ENCODE data around the gene TBC1D23. TPM values are rescaled to one million over a fixed set of nuclear protein-coding genes. Genes with fewer than 3 reads are reported as not detected.
A peak's percentile ranks its signal among the peaks of the same experiment; 100 is the strongest.

TBC1D23 gene
- total RNA-seq, 4 donors from 2014 or later: 15.5 to 42.5 (median 34.5) TPM

GRCh38 chr3:100221159-100221558 lies 39.6 kb upstream of the TBC1D23 start:
- WGBS, 2 donors (ENCODE audit: low coverage in 1 of 2): 86 to 100% methylated on average over 1 of the region's 1 CpG
- Histone ChIP-seq H3K4me1 (no peaks in the 10 kb centered on the region), H3K9me3 (peaks cover 0 to 4% of the 10 kb centered on the region in 2 donors), H3K27ac (no peak overlapping the region), H3K36me3 (no peaks in the 10 kb centered on the region), H3K27me3 (no peaks in the 10 kb centered on the region), H3K4me3 (no peak overlapping the region)
- DNase-seq: no peak
- intact Hi-C loops (cut with DNase I; ENCODE audit: low total_unique reads) (no loop called here), in situ Hi-C loops (cut with MboI; ENCODE audit: low pct_ligation_motif_present in 1 of 4, low pct_unique_long_range_greater_than_20kb in 1 of 4, low sequenced_read_pairs in 3 of 4) (no loop called here)
- TF ChIP-seq POLR2A (IDR thresholded peaks at IDR 0.05): no peak
- no peak for TF ChIP-seq CTCF (IDR thresholded peaks at IDR 0.05)
- no peak for TF ChIP-seq EP300 (IDR thresholded peaks at IDR 0.05; ENCODE audit: low read depth)
- no peak for TF ChIP-seq POLR2AphosphoS5 (IDR thresholded peaks at IDR 0.05)

DNA sequence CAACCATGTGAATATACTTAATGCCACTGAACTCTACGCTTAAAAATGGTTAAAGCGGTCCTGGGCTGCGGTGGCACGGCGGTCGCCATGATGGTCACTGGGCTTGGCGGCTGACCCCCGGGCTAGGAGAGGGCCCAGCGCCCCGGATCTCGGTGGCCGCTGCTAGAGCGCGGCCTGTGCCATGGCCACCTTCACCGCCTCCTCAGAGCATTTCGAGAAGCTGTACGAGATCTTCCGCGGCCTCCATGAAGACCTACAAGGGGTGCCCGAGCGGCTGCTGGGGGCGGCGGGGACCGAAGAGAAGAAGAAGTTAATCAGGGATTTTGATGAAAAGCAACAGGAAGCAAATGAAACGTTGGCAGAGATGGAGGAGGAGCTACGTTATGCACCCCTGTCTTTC lies 35.6 kb upstream of the TBC1D23 start:
- TF ChIP-seq CTCF (IDR thresholded peaks at IDR 0.05) (no peak), POLR2A (IDR thresholded peaks at IDR 0.05) (no peak), EP300 (IDR thresholded peaks at IDR 0.05; ENCODE audit: low read depth) (no peak), POLR2AphosphoS5 (IDR thresholded peaks at IDR 0.05) (no peak)
- intact Hi-C loops (cut with DNase I; ENCODE audit: low total_unique reads) (no loop called here), in situ Hi-C loops (cut with MboI; ENCODE audit: low pct_ligation_motif_present in 1 of 4, low pct_unique_long_range_greater_than_20kb in 1 of 4, low sequenced_read_pairs in 3 of 4) (loop anchor here in 1 of 4 donors (25.0 kb wide), 1 partner anchor 163 kb away; no protein-coding TSS in a partner anchor)
- no peak for DNase-seq
- WGBS, 2 donors (ENCODE audit: low coverage in 1 of 2): 94 to 97% methylated on average over 9 to 26 of the region's 26 CpGs
- Histone ChIP-seq H3K36me3 (no peaks in the 10 kb centered on the region), H3K4me3 (no peak overlapping the region), H3K9me3 (no peaks in the 10 kb centered on the region), H3K4me1 (no peaks in the 10 kb centered on the region), H3K27ac (no peak overlapping the region), H3K27me3 (no peaks in the 10 kb centered on the region)

DNA sequence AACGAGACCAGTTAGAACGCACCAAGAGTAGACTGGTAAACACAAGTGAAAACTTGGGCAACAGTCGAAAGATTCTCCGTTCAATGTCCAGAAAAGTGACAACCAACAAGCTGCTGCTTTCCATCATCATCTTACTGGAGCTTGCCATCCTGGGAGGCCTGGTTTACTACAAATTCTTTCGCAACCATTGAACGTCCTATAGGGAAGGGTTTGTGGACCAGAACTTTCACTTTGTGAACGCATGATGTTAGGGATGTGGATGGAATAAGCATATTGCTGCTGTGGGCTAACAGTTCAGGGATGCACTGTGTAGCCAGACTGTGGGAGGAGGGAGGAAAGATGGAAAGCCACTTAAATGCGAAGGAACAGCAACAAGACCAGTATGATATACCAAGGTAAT lies 34.9 kb upstream of the TBC1D23 start:
- intact Hi-C loops (cut with DNase I; ENCODE audit: low total_unique reads) (no loop called here), in situ Hi-C loops (cut with MboI; ENCODE audit: low pct_ligation_motif_present in 1 of 4, low pct_unique_long_range_greater_than_20kb in 1 of 4, low sequenced_read_pairs in 3 of 4) (loop anchor here in 1 of 4 donors (25.0 kb wide), 1 partner anchor 164 kb away; no protein-coding TSS in a partner anchor)
- Histone ChIP-seq H3K4me3 (no peak overlapping the region), H3K27me3 (no peaks in the 10 kb centered on the region), H3K9me3 (no peaks in the 10 kb centered on the region), H3K36me3 (no peaks in the 10 kb centered on the region), H3K4me1 (no peaks in the 10 kb centered on the region), H3K27ac (no peak overlapping the region)
- no peak for DNase-seq
- 85 to 92% methylated on average over 8 of the region's 8 CpGs for WGBS, 2 donors (ENCODE audit: low coverage in 1 of 2)
- no peak for TF ChIP-seq POLR2A (IDR thresholded peaks at IDR 0.05)
- no peak for TF ChIP-seq CTCF (IDR thresholded peaks at IDR 0.05)
- no peak for TF ChIP-seq POLR2AphosphoS5 (IDR thresholded peaks at IDR 0.05)
- TF ChIP-seq EP300 (IDR thresholded peaks at IDR 0.05; ENCODE audit: low read depth): no peak

DNA sequence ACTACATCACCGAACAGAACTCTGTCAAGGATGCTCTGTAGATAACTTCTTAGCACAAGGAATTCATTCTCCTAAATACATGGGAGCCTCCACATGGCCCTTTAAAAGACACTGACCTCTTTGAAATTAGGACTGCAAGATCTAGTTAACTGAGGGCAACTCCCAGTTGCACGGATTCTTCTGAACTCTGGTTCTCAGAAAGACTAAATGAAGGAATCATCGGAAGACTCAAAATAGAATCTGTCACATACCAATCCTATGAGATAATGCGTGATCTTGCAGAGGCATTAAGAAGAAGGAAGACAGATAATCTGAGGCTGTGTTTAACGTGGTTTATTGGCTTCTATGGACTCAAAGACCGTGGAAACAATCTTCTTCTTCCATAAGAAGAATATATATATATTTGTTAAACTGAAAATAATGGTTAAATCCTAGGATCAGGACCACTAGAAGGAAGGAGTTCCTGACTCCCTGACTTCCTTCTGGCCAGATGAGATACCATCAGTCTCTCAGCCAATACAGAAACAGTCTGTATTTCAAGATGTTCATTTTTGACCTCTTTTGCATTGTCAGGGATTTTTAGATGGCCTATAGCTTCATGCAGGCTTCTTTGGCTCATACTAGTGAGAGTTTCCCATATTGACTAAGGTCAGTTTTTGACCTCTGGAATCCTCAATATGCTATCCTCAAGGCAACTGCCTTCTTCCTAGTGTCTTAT lies 33.9 kb upstream of the TBC1D23 start:
- no peaks in the 10 kb centered on the region for H3K36me3 ChIP-seq
- H3K27me3 ChIP-seq: no peaks in the 10 kb centered on the region
- TF ChIP-seq POLR2AphosphoS5 (IDR thresholded peaks at IDR 0.05) (no peak), CTCF (IDR thresholded peaks at IDR 0.05) (no peak), POLR2A (IDR thresholded peaks at IDR 0.05) (no peak), EP300 (IDR thresholded peaks at IDR 0.05; ENCODE audit: low read depth) (no peak)
- intact Hi-C loops (cut with DNase I; ENCODE audit: low total_unique reads) (no loop called here), in situ Hi-C loops (cut with MboI; ENCODE audit: low pct_ligation_motif_present in 1 of 4, low pct_unique_long_range_greater_than_20kb in 1 of 4, low sequenced_read_pairs in 3 of 4) (loop anchor here in 1 of 4 donors (25.0 kb wide), 1 partner anchor 165 kb away; no protein-coding TSS in a partner anchor)
- no peak overlapping the region for H3K4me3 ChIP-seq
- no peaks in the 10 kb centered on the region for H3K9me3 ChIP-seq
- no peaks in the 10 kb centered on the region for H3K4me1 ChIP-seq
- DNase-seq: no peak
- WGBS, 2 donors (ENCODE audit: low coverage in 1 of 2): 60 to 67% methylated on average over 3 to 6 of the region's 6 CpGs
- peak overlapping the region; percentile 10 to 44 (median 16) for H3K27ac ChIP-seq

Measured in transverse colon (tissue), 4 donors.